Measurements from ENCODE around the gene VPS33A.
"Not testable (repeated sequence)": the region's sequence is repeated elsewhere in the genome, so short reads cannot be mapped to it uniquely, and the experiment has no call there.

The VPS33A gene

GRCh38 chr12:122266230-122266901, at the start of gene VPS33A:
Gene VPS33A (minus strand): TSS chr12:122266494. CDS start chr12:122266408, 86 bp downstream.
- peak; percentile 95 for DNase-seq

- no peak for DNase-seq
Measured at GRCh38 chr12:122312926-122313325, 46.6 kb upstream of the VPS33A start.

- no peak for DNase-seq
Measured at GRCh38 chr12:122311696-122312095, 45.4 kb upstream of the VPS33A start.

- no peak for DNase-seq
Measured at GRCh38 chr12:122310626-122311333, 44.5 kb upstream of the VPS33A start.

GRCh38 chr12:122309564-122310121, 43.3 kb upstream of the VPS33A start:
- DNase-seq = no peak

GRCh38 chr12:122308811-122309210, 42.5 kb upstream of the VPS33A start:
- no peak for DNase-seq

- no peak for DNase-seq
Measured at GRCh38 chr12:122306407-122306806, 40.1 kb upstream of the VPS33A start.

GRCh38 chr12:122304924-122305323, 38.6 kb upstream of the VPS33A start:
- DNase-seq = no peak

- no peak for DNase-seq
Measured at GRCh38 chr12:122303068-122303467, 36.8 kb upstream of the VPS33A start.

- no peak for DNase-seq
Measured at GRCh38 chr12:122298071-122298748, 31.9 kb upstream of the VPS33A start.

- DNase-seq = no peak
Measured at GRCh38 chr12:122297494-122297893, 31.2 kb upstream of the VPS33A start.

GRCh38 chr12:122295877-122296276, 29.6 kb upstream of the VPS33A start:
- no peak for DNase-seq

- DNase-seq = no peak
Measured at GRCh38 chr12:122293081-122293480, 26.8 kb upstream of the VPS33A start.

GRCh38 chr12:122291431-122291830, 25.1 kb upstream of the VPS33A start:
- no peak for DNase-seq

- no peak for DNase-seq
Measured at GRCh38 chr12:122283680-122284079, 17.4 kb upstream of the VPS33A start.

GRCh38 chr12:122282061-122282460, 15.8 kb upstream of the VPS33A start:
- no peak for DNase-seq

GRCh38 chr12:122276242-122276641, 9.9 kb upstream of the VPS33A start:
- DNase-seq = no peak

- DNase-seq = no peak
Measured at GRCh38 chr12:122275459-122275858, 9.2 kb upstream of the VPS33A start.

- no peak for DNase-seq
Measured at GRCh38 chr12:122265886-122266229, 436 bp downstream of the VPS33A start.

- DNase-seq = peak; percentile 43
Measured at GRCh38 chr12:122265476-122265875, 818 bp downstream of the VPS33A start.

GRCh38 chr12:122260735-122261134, 5.6 kb downstream of the VPS33A start:
- DNase-seq = not testable (repeated sequence)

GRCh38 chr12:122258939-122259338, 7.4 kb downstream of the VPS33A start:
- DNase-seq = not testable (repeated sequence)

- not testable (repeated sequence) for DNase-seq
Measured at GRCh38 chr12:122258462-122258861, 7.8 kb downstream of the VPS33A start.

GRCh38 chr12:122250536-122250935, 15.8 kb downstream of the VPS33A start:
- no peak for DNase-seq
